Skeletal muscle satellite cell (primary cell): Measurements from ENCODE around the gene PLEK2.
"Not testable (repeated sequence)": the region's sequence is repeated elsewhere in the genome, so short reads cannot be mapped to it uniquely, and the experiment has no call there.

Experiments used
- H3K27me3 ChIP-seq: 2 replicates; pipeline ENCODE4 v1.7.0; 2013; ENCODE audit warnings: low read length; ENCODE audit not compliant: control insufficient read depth, insufficient read depth
- H3K36me3 ChIP-seq: 2 replicates; pipeline ENCODE4 v1.7.0; 2013; ENCODE audit warnings: mild to moderate bottlenecking, control low read depth, low read length; ENCODE audit not compliant: insufficient read depth
- H3K4me1 ChIP-seq: 2 replicates; pipeline ENCODE4 v1.7.0; 2013; ENCODE audit warnings: low read length; ENCODE audit not compliant: control insufficient read depth, insufficient read depth
- H3K4me2 ChIP-seq: 2 replicates; pipeline ENCODE4 v1.7.0; 2013; ENCODE audit warnings: mild to moderate bottlenecking, low read length
- H3K4me3 ChIP-seq: 2 replicates; pipeline ENCODE4 v1.7.0; 2013; ENCODE audit warnings: low read length
- H3K9ac ChIP-seq: 2 replicates; pipeline ENCODE4 v1.7.0; 2013; ENCODE audit warnings: mild to moderate bottlenecking, low read depth, low read length, moderate library complexity
- H3K9me3 ChIP-seq: replicated peaks from 2 replicates; pipeline ENCODE4 v1.7.0; 2013; ENCODE audit warnings: mild to moderate bottlenecking, control low read depth, low read length

PLEK2 gene

GRCh38 chr14:67426161-67426560 lies 14.2 kb upstream of the PLEK2 start:
- Histone ChIP-seq H3K27me3 (peaks cover 6% of the 10 kb centered on the region), H3K4me3 (peak overlapping the region; percentile 7), H3K4me2 (peak overlapping the region; percentile 67), H3K4me1 (peaks cover 18% of the 10 kb centered on the region), H3K36me3 (no peaks in the 10 kb centered on the region), H3K9me3 (no peaks in the 10 kb centered on the region), H3K9ac (no peak overlapping the region)

GRCh38 chr14:67425608-67426007 lies 13.6 kb upstream of the PLEK2 start:
- Histone ChIP-seq H3K27me3 (peaks cover 6% of the 10 kb centered on the region), H3K4me2 (no peak overlapping the region), H3K4me1 (peaks cover 18% of the 10 kb centered on the region), H3K9ac (no peak overlapping the region), H3K36me3 (no peaks in the 10 kb centered on the region), H3K4me3 (no peak overlapping the region), H3K9me3 (no peaks in the 10 kb centered on the region)

GRCh38 chr14:67424539-67424938 lies 12.6 kb upstream of the PLEK2 start:
- Histone ChIP-seq H3K4me2 (no peak overlapping the region), H3K36me3 (no peaks in the 10 kb centered on the region), H3K4me1 (peaks cover 18% of the 10 kb centered on the region), H3K9me3 (no peaks in the 10 kb centered on the region), H3K9ac (no peak overlapping the region), H3K4me3 (no peak overlapping the region), H3K27me3 (peaks cover 6% of the 10 kb centered on the region)

GRCh38 chr14:67423424-67423823 lies 11.5 kb upstream of the PLEK2 start:
- H3K36me3 ChIP-seq = no peaks in the 10 kb centered on the region
- H3K9me3 ChIP-seq = no peaks in the 10 kb centered on the region
- no peak overlapping the region for H3K4me3 ChIP-seq
- no peak overlapping the region for H3K4me2 ChIP-seq
- peaks cover 26% of the 10 kb centered on the region for H3K4me1 ChIP-seq
- H3K9ac ChIP-seq = no peak overlapping the region
- peaks cover 6% of the 10 kb centered on the region for H3K27me3 ChIP-seq

GRCh38 chr14:67421356-67422224 lies 9.6 kb upstream of the PLEK2 start:
- Histone ChIP-seq H3K9ac (no peak overlapping the region), H3K27me3 (peaks cover 6% of the 10 kb centered on the region), H3K4me2 (no peak overlapping the region), H3K9me3 (no peaks in the 10 kb centered on the region), H3K36me3 (no peaks in the 10 kb centered on the region), H3K4me3 (no peak overlapping the region), H3K4me1 (peaks cover 15% of the 10 kb centered on the region)

- Histone ChIP-seq H3K36me3 (no peaks in the 10 kb centered on the region), H3K4me3 (no peak overlapping the region), H3K4me1 (peaks cover 9% of the 10 kb centered on the region), H3K4me2 (no peak overlapping the region), H3K9ac (no peak overlapping the region), H3K9me3 (no peaks in the 10 kb centered on the region), H3K27me3 (peaks cover 6% of the 10 kb centered on the region)
These were observed 8.3 kb upstream of the PLEK2 start for GRCh38 chr14:67420102-67420739.

- Histone ChIP-seq H3K4me2 (no peak overlapping the region), H3K36me3 (no peaks in the 10 kb centered on the region), H3K27me3 (no peaks in the 10 kb centered on the region), H3K9ac (no peak overlapping the region), H3K4me3 (no peak overlapping the region), H3K4me1 (peaks cover 22% of the 10 kb centered on the region), H3K9me3 (no peaks in the 10 kb centered on the region)
These were observed 6.6 kb upstream of the PLEK2 start for GRCh38 chr14:67418401-67419191.

GRCh38 chr14:67417633-67418032 lies 5.7 kb upstream of the PLEK2 start:
- no peak overlapping the region for H3K4me3 ChIP-seq
- H3K9me3 ChIP-seq = no peaks in the 10 kb centered on the region
- H3K4me1 ChIP-seq = peaks cover 22% of the 10 kb centered on the region
- H3K27me3 ChIP-seq = no peaks in the 10 kb centered on the region
- H3K9ac ChIP-seq = no peak overlapping the region
- H3K4me2 ChIP-seq = no peak overlapping the region
- H3K36me3 ChIP-seq = no peaks in the 10 kb centered on the region

GRCh38 chr14:67416810-67417209 lies 4.8 kb upstream of the PLEK2 start:
- no peak overlapping the region for H3K9ac ChIP-seq
- no peaks in the 10 kb centered on the region for H3K36me3 ChIP-seq
- H3K4me1 ChIP-seq = peaks cover 27% of the 10 kb centered on the region
- H3K4me3 ChIP-seq = no peak overlapping the region
- no peaks in the 10 kb centered on the region for H3K9me3 ChIP-seq
- no peak overlapping the region for H3K4me2 ChIP-seq
- H3K27me3 ChIP-seq = no peaks in the 10 kb centered on the region

- H3K4me2 ChIP-seq = no peak overlapping the region
- no peaks in the 10 kb centered on the region for H3K9me3 ChIP-seq
- H3K9ac ChIP-seq = no peak overlapping the region
- peaks cover 30% of the 10 kb centered on the region for H3K4me1 ChIP-seq
- H3K4me3 ChIP-seq = no peak overlapping the region
- H3K27me3 ChIP-seq = no peaks in the 10 kb centered on the region
- H3K36me3 ChIP-seq = no peaks in the 10 kb centered on the region
These were observed 4.1 kb upstream of the PLEK2 start for GRCh38 chr14:67416085-67416484.

GRCh38 chr14:67415610-67416009 lies 3.6 kb upstream of the PLEK2 start:
- H3K27me3 ChIP-seq, H3K4me3 ChIP-seq, H3K9ac ChIP-seq, H3K4me2 ChIP-seq, H3K36me3 ChIP-seq, H3K9me3 ChIP-seq: not testable (repeated sequence)
- peaks cover 30% of the 10 kb centered on the region for H3K4me1 ChIP-seq
